ENCODE results near the gene PTPRN2.

Gene PTPRN2

DNA sequence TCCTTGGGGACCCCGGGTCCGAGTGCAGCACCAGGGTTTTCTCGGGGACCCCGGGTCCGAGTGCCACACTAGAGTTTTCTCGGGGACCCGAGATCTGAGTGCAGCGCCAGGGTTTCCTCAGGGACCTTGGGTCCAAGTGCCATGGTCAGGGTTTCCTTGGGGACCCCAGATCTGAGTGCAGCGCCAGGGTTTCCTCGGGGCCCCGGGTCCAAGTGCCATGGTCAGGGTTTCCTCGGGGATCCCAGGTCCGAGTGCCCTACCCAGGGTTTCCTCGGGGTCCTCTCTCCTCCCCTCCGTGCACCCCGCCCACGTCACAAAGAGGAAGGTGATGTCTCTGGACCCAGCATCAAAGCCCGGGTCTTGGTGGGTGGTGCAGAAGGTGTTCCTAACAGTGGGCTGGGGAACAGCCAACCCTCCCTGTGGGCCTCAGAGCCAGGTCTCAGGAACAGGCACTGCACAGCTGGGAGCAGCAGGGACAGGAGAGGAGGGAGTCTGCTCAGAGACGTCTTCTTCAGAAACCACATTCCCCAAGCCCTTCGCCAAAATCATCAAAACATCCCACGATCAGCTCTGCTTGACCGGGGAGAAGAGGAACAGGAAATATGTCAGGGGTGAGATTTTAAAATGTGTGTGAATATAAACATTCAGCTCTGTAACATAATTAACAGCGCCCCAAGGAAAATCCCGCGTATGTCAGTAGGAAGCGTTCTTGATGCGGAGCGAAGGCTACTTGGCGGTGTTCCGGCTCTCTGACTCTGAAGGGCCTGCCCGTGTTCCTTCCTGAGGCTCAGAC, 710.1 kb downstream of the PTPRN2 start:
- no peak for DNase-seq (ENCODE audit: low read depth)

DNA sequence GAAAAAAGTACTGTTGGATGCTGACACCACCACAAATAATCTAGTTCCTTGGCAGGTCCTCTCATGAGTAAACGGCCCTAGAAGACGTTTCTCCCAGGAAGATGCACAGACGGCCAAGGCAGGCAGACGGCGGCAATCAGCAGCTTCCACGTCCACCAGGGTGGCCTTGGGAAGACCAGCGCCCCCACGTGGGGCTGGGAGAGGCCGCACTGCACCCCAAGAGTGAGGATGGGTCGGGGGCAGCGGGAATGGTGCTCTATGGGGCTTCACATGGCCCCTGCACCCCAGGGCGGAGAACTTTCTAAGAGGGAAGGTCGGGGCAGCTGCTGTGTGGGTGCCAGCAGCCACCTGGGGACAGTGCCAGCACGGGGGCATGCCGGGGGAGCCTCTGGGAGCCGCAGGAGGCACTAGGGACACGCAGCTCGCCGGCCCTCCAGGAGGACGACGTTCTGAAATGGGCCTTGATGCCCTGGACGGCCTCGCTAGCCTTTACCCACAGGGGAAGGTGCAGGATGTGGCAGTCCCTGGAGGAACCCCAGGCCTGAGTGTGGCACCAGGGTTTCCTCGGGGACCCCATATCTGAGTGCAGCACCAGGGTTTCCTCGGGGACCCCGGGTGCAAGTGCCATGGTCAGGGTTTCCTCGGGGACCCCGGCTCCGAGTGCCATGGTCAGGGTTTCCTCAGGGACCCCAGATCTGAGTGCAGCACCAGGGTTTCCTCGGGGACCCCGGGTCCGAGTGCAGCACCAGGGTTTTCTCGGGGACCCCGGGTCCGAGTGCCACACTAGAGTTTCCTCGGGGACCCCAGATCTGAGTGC, 710.9 kb downstream of the PTPRN2 start:
- no peak for DNase-seq (ENCODE audit: low read depth)

DNA sequence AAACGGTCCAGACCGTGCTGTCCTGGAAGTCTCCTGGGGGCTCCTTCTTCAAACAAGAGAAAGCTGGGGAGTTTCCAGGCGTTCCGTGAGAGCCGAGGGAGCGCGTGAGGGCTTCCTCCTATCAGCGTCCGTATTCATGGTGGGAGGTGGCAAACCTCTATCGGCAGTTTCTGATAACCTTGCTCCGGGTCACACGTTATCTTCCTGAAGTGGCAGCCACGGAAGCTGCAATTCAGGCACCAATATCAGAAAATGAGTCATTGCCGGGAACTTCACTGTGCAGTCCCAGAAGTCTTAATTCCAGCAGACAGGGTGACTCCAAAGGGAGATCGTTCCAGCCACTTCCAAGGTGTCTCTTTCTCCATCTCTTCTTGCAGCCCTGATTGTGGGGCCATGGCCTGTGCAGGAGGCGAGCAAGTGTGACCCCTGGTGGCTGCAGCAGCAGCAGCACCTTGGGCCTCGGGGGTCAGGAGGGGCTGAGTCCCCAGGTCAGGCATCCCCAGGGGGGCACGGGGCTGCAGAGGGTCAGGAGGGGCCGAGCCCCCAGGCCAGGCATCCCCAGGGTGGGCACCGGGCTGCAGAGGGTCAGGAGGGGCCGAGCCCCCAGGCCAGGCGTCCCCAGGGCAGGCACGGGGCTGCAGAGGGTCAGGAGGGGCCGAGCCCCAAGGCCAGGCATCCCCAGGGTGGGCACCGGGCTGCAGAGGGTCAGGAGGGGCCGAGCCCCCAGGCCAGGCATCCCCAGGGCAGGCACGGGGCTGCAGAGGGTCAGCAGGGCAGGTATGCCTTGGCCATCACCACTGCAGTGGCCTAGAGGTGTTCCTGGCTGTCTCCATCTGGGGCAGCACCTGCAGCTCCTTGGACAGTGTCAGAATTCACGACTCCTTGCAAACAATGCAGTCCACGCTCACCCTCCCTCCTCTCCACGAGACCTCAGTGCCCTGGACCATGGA, 712.1 kb downstream of the PTPRN2 start:
- DNase-seq (ENCODE audit: low read depth), result peak; percentile 18

DNA sequence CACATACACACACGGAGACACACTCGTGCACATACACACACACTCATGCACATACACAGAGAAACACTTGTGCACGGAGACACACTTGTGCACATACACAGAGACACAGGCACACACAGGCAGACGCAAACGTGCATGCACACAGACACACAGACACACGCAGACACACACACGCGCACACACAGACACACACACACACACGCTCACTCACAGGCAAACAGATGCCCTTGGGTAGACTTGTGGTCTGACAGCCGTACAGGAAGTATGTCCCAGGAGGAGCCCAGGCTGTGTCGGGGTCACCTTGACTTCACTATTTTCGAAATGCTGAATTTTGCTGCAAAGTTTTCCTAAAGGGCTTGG, 712.8 kb downstream of the PTPRN2 start:
- peak; percentile 18 for DNase-seq (ENCODE audit: low read depth)

DNA sequence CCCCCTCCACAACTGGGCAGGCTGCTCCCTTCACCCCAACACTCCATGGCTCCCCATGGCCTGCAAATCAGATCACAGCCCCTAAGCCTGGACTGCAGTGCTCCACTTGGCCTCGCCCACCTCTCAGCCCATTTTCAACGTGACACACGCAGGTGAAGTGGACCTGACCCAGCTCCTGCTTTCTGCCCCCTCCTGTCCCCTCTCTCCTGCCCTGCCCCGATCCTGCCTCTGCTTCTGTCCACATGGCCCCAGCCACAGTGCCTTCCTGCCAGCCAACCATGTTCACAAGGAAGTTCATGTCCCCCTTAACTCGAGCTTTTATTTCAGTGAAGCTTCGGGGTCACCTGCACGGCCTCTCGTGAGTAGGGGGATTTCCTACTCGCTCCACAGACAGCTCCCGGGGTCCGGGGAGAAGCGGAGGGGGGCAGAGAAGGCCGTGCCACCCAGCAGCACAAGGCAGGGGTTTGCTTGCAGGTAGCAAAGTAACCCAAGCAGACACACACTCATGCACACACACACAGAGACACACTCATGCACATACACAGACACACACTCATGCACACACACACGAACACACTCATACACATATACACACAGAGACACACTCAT, 713.3 kb downstream of the PTPRN2 start:
- no peak for DNase-seq (ENCODE audit: low read depth)

DNA sequence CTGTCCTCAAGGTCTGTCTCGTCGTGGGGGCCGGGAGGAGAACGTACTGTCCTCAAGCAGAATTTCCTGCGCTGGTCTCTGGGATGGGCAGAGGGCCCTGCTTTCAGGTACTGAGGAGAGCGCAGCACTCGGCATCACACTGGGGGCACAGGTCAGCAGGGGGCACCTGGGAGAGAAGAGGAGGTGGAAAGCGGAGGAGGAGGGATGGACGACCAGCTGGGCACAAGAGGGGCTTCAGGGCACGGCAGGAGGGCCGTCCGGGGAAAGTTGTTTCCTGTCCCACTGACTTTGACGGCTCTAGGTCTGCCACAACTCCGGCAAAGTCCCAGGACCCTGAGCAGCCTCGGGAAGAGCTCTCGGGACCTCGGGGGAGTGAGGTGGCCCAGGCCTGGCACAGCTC, 714.0 kb downstream of the PTPRN2 start:
- no peak for DNase-seq (ENCODE audit: low read depth)

DNA sequence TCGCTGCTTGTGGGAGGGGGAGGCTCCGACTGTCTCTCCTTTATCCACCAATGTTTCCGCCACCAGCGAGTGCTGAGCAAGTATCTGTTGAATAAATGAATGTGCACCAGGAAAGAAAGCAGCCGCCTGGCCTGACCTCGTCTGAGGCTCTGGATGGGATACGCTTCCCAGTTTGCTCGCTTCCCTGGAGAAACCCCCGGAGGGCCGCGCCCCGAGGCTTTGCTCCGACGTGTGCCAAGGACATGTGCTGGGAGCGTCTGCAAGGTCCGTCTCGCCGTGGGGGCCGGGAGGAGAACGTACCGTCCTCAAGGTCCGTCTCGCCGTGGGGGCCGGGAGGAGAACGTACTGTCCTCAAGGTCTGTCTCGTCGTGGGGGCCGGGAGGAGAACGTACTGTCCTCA, 714.4 kb downstream of the PTPRN2 start:
- no peak for DNase-seq (ENCODE audit: low read depth)

DNA sequence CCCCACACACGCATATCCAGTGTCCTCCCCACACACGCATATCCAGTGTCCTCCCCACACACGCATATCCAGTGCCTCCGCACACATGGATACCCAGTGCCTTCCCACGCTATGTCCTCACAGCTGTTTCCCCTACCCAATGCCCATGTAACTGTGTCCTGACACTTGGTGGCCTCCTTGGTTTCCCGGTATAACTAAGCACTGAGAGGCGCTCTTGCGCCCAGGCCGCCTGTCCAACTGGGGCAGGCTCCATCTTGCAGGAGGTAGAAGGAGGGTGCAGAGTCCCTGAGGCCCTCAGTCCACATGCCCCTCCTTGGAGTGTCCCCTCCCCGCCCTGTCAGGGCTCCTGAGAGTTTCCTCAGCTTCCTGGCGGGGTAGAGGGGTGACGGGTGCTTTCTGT, 715.2 kb downstream of the PTPRN2 start:
- DNase-seq (ENCODE audit: low read depth), result no peak

DNA sequence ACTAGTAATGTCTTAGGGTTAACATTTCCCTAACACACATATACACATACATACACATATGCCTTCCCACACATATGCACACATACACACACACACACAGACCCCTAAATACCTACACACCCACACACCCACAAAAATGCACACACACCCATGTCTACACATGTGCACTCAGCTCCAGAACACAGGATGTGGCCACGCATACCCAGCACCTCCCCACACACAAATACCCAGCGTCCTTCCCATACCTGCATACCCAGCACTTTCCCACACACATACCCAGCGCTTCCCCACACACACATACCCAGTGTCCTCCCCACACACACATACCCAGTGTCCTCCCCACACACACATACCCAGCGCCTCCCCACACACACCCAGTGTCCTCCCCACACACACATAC, 715.9 kb downstream of the PTPRN2 start:
- DNase-seq (ENCODE audit: low read depth), result no peak

DNA sequence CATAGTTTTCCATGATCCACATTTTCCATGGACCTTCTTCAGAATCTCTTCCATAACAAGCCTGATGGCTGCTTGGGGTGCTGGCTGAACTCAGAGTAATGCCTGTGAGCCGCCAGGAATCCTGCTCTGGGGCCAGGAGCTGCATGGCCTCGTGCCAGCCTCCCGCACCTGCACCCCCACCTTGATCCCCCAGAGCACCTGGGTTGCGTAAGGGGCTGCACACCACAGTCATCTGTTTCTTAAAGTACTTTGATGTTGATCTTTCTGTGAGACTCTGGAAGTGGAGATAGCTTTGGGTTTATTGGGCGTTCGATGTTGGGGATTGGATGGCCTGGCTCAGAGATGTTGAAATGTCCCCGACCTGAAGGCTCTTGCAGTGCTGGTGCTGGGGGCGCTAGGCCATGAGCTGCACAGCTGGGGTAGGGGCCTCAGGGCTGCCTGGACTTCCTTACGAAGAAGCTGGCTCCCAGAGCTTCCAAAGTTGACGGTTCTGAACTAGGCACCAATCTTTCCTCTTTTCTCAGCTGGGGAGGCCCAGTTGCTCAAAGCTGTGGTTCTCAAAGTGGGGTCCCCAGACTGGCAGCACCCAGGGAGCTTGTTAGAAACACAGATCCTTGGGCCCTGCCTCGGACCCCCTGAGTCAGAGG, 716.9 kb downstream of the PTPRN2 start:
- no peak for DNase-seq (ENCODE audit: low read depth)

DNA sequence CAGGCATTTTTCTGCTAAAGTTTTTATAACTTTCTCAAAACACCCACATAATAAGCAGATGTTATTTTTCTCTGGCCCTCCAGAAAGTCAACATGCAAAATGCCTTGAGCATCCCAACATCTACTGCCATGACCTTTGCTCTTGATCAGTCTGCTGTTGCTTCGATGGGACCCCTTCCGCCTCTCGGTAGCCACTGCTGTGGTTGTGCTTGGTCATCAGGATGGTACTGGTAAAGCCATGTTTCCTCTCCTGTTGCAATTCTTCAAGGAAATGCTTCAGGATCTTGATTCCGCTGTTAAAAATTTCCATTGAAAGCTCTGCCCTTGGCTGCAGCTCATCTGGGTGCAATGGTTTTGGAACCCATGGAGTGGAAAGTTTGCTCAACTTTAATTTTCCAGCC, 717.8 kb downstream of the PTPRN2 start:
- DNase-seq (ENCODE audit: low read depth), result no peak

DNA sequence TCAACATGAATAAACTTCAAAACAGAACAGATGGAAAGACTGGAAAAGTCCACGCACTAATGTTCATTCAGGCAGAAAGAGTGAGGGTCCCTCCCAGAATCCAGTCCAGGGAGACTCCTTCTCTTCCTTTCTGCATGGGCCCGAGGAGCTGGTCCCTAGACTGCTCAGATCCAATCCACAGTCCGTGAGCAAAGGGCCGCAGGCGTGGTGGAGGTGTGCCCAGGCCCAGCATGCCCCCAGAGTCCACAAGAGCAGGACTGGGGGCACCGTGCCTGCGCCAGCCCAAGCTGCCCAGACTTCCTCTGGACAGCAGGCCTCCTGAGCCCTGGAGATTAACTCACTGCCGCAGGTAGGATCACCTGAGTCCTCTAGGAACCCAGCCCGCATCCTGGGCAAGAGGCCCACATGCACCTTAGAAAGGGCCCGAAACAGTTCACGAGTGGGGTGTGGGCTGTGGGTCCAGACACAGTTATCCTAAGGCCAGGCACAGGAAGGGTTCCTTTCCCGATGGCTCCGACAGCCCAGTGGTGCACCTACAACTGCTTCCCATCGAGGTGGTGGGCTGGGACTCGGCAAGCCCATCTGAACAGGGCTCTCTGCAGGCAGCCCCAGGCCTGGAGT, 719.8 kb downstream of the PTPRN2 start:
- no peak for DNase-seq (ENCODE audit: low read depth)

DNA sequence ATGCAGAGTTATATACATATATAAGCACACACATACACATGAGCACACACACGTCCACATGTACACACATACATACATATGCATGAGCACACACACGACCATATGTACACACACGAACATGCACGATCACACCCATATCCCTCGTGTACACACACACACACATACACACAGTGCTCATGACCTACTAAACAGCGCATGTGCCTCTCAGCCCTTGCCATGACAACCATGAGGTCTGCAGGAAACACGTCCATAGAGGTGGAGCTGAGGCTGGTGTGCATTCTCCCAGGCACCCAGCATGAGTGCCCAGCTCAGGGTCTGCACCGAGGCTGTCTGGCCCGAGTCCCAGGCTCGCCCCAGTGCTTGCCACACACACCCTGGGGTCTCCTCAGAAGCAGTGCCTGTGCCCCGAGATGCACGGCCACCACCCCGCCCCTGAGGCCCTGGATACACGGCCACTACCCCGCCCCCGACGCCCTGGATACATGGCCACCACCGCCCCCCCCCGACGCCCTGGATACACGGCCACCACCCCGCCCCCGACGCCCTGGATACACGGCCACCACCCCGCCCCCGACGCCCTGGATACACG, 721.2 kb downstream of the PTPRN2 start:
- DNase-seq (ENCODE audit: low read depth), result no peak

DNA sequence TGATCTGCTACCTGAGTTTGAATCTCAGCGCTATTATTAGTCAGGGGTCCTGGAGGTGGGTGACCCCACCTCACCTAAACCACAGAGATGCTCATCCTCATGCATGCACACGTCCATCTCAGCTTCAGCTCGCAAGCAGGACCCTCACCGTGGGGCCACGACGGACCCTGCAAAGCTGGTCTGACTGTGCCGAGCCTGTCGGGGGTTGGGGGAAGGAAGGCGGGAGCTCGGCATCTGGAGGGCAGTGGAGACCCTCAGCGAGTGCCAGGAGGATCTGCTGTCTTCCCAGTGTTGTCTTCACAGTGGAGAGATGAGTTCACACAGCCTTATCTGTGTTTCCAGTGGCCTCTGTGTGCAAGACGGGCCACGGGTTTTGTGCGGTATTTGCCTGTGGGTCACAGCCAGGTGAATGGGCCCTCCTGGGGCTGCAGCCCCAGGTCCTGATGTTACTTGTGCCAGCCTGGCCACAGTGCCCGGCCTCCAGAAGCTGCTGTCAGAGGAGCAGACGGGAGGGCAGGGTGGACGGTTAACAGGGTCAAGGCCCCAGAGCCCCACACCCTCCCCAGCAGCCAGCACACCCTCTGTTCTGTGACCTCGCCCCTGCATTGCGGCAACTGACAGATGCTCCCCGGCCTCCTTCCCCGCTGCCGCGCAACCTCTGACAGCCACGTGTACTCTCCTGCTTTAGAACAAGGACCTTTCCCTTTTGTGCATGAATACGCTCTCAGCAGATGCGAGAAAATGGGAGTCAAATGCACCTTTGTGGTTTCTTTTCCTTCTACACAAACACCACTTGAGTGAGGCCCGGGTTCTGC, 722.1 kb downstream of the PTPRN2 start:
- no peak for DNase-seq (ENCODE audit: low read depth)

DNA sequence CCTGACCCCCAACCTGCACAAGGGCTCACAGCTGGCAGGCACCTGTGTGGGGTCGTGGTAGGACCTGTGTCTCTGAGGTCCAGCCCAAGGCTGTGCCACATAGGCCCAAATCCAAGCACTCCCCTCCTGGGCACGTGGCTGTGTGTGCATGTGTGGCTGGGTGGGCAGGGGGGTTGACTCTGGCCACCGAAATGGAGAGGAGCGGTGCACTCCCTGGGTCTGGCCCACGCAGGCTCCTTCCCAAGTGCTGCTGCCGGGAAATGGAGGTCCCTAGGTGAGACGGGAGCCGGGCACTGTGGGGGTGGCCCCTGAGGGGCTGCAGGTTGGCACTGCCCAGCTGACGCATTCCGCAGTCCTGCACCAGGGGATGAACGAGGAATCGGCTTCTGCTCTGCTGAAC, 722.7 kb downstream of the PTPRN2 start:
- DNase-seq (ENCODE audit: low read depth), result no peak

DNA sequence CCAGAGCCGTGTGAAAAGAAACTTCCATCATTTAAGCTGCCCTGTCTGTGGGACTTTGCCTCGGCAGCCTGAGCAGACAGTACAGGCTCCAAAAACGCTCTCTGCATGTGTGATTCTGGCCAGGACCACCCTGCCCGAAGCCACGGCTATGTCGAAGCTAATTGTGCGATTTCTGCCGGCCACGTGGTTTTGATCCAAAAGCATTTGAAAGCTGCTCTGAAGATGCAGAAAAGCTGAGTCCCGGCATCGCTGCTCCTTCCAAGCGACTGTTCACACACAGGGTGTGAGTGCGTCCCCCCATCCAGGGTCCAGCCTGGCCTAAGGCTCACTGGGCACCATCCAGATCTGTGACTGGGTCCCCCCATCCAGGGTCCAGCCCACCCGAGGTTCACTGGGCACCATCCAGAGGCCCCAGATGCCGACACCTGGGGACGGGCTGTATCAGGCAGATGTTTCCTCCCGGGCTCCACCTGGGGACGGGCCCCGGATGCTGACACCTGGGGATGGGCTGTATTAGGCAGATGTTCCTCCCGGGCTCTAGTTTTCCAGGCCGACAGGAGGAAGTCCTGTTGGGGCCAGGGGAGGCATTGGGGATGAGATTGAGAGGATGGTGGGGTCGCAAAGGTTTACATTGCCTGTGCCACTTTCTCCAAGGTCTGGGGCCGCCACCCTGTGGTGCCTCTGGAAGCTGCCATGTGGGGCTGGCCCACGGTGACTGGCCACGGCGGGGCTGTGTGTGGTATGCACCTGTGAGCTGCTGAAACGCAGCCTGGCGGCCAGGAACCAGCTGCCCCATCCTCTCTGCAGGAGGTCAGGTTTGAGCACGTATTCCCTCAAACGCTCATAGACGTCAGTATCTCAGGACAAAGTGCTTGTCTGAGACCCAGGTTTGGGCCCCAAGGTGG, 723.5 kb downstream of the PTPRN2 start:
- no peak for DNase-seq (ENCODE audit: low read depth)

DNA sequence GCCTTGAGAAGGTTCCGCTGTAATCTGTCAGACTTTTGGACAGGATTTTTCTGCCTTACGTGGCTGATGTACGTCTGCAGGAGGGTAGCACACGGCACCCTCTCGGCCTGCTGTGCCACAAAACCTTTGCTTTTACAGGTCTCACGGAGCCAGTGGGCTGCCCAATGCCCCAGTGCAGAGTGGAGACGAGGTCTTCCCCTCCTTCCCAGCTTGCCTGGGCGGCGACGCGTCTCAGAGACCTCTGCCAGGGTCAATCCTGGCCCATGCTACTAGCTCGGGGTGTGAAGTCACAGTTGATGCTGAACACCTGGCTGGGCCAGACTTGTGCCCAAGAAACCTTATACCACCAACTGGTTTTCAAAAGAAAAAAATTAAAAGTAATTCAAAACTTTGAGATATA, 724.4 kb downstream of the PTPRN2 start:
- no peak for DNase-seq (ENCODE audit: low read depth)

DNA sequence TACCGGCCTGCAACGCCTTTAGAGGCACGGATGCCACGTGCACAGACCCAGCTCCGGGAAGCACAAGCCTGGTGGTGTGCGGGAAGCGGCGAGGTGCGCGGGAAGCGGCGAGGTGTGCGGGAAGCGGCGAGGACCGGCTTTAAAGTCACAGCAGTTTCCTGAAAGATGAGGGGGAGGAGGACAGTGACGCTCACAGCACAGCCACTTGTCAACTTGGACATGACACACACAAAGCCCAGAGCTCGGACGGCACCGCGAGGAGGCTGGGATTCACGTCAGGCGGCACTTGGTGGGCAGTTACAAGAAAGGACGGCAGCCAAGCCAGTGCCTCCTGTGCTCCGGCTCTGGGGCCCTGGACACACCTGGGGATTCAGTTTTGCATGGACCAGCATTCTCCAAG, 724.9 kb downstream of the PTPRN2 start:
- no peak for DNase-seq (ENCODE audit: low read depth)

DNA sequence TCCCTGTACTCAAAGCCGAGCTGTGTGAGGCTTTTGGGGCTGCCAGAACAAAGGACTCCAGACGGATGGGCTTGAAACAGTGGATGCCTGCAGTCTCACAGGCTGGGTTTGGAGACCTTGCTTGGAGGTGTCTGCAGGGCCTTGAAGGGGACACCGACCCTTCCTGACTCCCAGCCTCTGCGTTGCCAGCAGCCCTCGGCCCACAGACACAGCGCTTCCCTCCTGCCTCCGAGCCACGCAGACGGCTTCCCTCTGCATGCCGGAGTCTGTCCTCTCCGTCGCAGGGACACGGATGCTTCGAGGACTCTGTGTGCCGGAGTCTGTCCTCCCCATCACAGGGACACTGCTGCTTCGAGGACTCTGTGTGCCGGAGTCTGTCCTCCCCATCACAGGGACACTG, 726.1 kb downstream of the PTPRN2 start:
- DNase-seq (ENCODE audit: low read depth), result no peak

Data from CMK (cell line).